GM21717 (cell line): ENCODE data around the gene SPOPL.

ENCODE experiments used
- ATAC-seq: cut with Tn5 transposase; IDR thresholded peaks from one replicate; pipeline ENCODE4 v1.9.1; 2021; ENCODE audit warnings: mild to moderate bottlenecking, moderate library complexity; ENCODE audit not compliant: unreplicated experiment

SPOPL gene

DNA sequence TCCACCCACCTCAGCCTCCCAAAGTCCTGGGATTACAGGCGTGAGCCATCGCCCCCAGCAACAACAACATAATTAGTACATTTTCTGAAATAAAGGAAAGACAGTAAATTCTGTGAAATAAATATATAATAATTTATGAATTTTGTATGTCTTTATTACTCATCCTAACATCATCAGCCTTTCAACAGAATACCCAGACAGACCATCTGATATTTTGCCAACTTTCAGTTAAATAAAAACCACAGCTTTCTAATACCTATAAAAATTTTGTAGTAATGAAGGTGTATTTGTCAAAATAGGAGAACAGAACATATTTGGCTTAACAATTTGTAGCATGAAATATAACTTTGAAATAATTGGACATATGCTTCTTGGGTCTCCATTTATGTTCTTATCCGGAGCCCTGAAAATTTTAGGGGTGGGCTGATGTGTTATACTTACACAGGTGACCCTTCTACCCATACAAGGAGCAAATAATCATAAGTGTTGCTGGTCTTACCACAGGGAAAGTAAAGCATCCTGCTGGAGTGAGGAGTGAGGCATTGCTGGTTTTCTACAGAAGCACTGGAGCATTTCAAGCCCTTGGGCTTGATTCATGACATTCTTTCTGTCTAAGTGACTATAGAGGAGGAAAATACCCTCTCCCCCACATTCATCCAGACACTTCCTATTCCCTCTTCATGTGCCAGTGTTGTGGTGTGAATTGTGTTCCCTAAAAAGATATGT, 99.3 kb downstream of the SPOPL start:
- no peak for ATAC-seq

DNA sequence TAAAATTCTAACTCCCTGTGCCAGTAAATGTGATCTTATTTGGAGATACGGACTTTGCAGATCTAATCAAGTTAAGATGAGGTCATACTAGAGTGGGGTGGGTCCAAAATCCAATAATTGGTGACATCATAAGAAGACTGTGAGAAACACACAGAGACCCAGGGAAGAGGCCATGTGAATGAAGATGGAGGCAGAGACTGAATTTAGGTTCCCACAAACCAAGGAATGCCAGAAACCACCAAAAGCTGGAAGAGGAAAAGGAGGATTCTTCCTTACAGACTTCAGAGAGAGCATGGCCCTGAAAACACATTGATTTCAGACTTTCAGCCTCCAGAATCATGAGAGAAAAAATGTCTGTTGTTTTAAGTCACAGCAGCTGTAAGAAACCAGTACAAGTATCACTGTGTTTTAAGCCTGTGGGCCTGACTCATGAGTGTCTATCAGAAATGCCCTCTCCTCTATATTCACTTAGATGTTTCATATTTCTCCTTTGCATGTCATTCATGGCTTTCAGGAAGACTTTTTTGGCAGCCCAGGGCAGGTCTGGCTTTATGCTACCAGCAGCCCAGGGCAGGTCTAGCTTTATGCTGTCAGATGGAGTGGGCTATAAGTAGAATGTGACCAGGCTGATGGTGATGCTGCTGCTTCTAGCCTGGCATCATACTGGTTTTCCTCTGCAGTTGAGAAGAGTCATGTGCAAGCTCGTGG, 100.0 kb downstream of the SPOPL start:
- no peak for ATAC-seq

DNA sequence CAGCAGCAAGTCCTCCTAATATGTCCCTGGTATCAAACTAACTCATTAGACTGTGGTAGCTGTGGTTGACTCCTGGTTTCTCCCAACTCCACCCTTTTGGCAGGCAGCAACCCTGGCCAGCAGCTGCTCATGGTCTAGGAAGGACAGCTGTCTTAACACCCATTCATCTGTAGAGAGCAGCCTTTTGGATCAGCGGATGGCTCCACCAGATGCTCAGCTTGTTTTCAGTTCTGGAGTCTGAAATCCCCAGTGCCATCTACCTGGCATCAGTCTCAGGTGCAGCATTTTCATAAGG, 100.5 kb downstream of the SPOPL start:
- ATAC-seq = no peak

DNA sequence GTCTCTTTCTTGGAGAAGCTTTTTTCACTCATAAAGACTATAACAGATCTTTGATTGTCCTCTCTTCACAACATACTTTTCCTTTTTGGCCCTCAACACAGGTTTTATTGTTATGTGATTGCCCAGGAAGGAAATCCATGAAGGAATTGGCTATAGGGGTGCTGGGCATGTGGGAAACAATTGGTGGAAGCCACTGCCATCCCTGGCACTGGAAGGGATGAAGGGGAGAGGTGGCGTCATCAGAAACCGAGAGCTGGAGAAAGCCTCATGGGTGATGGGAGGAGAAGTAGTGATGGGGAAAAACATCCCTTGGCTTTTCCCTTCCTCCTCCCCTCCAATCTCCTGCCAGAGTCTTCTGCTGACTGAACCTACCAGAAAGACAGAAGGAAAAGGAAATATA, 106.2 kb downstream of the SPOPL start:
- no peak for ATAC-seq

DNA sequence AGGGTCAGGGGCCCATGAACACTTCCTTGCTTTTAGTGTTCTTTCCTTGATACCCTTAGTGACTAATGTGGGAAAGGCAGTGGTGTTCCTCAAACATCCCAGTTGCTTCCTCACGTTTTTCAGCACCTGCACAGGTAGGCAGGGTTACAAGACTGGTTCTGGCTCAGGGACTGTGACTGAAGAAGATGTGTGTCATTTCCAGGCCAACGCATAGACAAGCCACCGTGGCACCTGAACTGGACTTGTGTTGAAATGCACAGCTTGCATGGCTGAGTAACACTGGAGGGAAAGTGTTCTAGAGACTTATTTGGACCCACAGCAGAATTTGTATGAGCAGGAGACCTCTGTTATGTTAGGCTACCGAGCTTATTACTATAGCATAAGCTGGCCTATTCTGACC, 107.9 kb downstream of the SPOPL start:
- no peak for ATAC-seq

DNA sequence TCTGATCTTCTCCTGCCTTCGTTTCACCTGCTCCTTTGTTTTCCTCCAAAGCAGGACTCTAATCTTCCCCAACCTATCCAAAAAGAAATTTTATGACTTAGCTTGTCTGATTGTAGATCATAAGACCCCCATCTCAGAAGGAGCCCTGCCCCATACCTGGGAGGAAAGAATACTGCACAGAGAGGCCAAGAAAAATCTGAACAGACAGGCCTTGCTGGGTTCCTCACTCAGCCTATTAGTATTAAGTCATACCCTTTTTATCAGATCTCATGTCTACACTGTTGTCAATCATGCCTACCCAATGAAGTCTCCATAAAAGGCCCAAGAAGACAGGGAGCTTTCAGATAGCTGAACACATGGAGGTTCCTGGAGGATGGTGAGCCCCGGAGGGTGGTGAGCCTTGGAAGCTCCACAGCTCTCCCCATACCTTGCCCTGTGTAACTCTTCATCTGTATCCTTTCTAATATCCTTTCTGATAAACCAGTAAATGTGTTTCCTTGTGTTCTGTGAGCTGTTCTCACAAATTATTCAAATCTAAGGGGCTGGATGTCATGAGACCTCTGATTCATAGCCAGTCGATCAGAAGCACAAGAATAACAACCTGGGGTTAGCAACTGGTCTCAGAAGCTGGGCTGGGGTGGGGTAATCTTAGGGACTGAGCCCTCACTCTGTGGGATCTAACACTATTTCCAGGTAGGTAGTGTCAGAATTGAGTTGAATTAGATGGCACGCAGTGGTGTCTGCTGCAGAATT, 108.8 kb downstream of the SPOPL start:
- no peak for ATAC-seq

DNA sequence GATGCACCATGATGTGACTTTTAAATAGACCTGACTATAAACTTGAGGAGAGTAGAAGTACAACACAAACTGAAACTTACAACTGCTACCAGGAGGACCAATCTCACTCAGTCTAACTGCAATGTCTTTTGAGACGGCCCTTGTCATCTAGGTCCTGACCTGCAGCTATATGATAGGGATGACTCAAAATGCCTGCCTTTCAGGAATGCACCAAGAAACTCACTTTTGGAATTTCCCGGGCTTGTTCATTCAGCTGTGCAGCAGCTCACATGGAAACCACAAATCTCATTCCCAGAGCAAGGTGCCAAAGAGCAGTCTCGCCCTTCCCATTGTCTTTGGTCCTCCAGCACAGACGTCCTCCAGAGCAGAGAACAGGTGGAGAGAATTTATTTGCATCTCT, 113.7 kb downstream of the SPOPL start:
- ATAC-seq = no peak

DNA sequence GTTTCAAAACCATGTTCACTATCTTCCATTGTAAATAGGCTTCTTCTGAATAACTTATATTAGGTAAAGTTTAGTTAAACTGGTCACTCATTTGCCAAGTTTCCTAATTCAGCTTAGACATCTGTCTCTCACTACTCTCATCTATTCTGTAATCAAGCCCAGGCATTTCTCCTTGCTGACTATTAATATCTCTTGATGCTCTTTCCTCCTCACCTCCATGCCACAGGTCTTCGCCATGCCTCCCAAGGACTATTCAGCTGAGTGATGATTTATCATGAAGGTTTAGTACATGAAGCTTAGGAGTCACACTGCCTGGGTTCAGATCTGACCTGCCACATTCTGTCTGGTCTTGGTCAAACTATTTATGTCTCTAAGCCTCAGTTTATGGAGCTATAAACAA, 115.5 kb downstream of the SPOPL start:
- ATAC-seq = no peak

DNA sequence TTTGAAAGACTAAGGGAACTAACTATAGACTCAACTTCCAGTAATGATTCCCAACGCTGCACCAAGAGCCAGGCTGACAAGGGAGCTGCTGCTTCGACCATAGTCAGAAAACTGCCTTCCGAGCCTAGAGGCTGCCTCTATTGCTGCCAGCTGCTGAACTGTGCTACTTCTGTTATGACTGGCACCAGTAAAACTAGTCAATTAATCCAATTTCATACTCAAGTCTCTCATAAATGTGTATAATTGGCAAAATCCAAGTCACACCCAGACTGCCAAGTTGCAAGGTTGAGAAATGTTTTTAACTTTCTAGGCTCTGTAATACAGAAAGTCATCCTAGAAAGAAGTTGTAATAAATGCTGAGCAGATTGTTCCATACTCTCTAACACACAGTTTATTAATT, 117.4 kb downstream of the SPOPL start:
- no peak for ATAC-seq

DNA sequence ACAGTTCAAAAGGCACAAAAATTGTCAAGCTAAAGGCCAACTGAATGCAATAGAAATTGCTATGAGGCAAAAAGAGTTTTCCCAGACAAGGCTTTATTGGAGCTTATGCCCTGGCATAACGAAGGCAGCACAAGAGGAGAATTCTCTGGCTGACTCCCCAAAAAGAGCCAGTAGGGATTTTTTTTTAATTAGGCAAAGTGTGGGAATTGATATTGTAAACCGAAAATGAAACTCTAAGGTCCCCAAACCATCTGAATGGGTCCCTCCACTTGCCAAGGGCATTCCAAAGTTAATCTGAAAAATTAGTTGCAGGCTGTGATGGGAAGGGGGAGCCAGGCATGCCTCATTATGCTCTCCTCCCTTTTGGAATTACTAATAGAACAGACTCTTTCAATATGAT, 118.9 kb downstream of the SPOPL start:
- no peak for ATAC-seq

DNA sequence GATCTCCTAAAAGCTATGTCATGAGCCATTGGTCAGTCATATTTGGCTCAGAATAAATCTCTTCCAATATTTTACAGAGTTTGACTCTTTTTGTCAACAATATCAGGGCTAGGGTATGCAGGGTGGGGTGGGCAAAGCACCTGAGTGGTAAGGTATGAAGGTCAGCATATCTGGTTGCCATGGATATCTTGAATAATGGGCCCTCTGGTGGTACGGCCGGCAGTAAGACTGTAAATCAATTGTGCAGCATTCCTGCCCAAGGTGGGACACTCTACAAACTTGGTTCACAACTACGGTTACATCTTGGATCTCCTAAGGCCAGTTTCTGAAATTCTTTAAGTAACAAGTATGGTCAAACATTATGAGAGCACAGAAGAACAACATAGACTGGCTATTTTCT, 119.6 kb downstream of the SPOPL start:
- no peak for ATAC-seq

DNA sequence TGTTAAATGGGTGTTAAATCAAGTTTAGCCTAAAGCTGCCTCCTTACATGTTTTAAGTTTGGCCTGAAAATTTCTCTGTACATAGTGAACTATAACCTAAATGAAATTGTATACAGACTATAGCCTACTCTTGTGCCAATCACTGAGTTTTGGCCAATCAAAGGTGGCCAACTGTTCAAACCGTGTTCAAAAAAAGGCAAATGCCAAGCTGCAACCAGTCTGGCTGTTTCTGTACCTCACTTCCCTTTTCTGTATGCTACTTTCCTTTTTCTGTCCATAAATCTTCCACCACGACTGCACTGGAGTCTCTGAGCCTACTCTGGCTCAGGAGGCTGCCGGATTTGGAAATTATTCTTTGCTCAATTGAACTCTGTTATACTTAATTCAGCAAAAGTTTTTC, 121.0 kb downstream of the SPOPL start:
- no peak for ATAC-seq
